GM11168 (cell line): ENCODE results near the gene PDE1C.

Source experiments
- in situ Hi-C: fragments of 300-500 bp; cut with MboI; formaldehyde crosslinking; loops from one replicate; pipeline ENCODE4 v1.12.0; 2022; ENCODE audit warnings: low sequenced_read_pairs; ENCODE audit not compliant: unreplicated experiment

PDE1C gene

GRCh38 chr7:32047801-32048200 is 22.4 kb downstream of the PDE1C start:
- in situ Hi-C loops, result no loop called here

DNA sequence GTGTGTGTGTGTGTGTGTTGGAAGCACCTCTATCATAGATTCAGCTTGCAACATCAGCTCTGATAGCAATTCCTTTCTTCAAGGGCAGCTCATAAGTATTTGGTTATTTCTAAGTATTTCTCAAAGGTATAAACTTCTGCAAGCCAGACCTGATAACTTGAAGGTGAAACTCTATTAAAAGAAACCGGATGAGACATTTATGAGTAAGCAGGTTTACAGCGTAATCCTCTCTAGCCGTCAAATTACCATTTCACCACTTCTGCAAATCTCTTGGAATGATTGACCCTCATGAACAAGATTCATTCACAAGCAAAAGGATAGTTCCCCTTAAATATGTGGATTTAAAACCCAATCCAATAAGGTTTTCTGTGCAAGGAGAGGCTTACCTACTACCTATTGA is 23.1 kb downstream of the PDE1C start:
- in situ Hi-C loops, result no loop called here

GRCh38 chr7:32045228-32045627 is 25.0 kb downstream of the PDE1C start:
- in situ Hi-C loops, result no loop called here

- in situ Hi-C loops, result no loop called here
Measured at GRCh38 chr7:32044739-32045138, 25.5 kb downstream of the PDE1C start.

DNA sequence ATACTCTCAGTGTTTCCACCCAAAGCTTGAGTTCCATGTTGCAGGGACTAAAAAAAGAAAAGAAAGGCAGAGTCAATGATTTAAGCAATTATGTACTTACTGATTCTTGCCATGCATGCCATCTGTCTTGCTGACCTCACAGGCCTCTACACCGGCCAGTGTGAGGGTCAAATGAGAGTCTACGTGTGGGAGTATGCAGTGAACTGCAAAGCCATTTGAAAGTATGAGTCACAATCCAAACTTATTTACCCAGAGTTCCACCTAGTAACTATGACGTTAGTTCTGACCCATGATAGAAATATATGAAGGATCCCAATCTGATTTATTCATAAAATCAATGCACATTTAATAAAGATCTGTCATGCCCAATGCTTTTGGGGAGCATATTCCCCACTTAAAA is 26.5 kb downstream of the PDE1C start:
- in situ Hi-C loops, result no loop called here

DNA sequence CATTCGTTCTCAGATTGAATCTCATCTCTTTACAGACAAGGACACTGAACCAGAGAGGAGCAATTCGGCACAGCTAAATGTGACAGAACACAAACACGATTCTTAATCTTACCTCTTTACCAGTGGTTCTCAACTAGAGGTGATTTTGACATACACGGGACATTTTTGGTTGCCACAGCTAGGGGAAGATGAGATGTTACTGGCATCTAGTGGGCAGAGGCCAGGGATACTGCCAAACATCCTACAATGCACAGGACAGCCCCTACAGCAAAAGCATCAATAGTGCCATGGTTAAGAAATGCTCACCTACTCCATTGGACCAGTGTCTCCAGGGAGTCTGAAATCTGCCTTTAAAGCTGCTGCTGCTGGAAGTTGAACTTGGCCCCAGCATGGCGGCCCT is 27.3 kb downstream of the PDE1C start:
- in situ Hi-C loops, result no loop called here

DNA sequence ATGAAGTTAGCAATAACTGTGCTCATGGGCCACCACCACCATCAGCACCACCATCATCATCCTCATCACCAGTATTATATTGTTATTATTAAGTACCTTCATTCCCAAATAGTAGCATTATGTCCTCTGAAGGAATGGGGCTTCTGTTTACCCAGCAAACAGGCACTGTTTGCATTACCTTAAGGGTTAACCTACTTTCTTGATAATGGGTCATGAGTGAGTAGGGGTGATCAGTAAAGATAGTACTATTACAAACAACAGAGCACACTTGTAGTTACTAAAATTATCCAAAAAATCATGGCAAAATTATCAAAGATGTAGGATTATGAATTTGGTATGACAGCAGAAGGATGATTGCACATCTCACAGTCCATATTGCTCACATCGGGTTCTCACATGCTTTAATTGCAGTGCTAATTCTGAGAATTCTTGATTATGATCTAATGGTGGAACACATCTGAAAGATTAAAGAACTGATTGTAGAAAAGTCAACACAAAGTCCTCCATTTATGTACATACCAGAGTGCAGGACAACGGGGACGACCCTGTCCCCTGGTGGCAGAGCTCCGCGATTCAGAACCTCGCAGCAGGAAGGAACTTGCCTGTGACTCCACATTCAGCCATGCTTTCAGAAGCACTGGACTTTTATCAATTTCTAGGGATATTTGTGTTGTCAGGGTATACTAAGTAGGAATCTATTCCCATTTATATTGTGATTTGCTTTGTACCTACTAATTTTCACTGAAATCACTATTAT is 31.0 kb downstream of the PDE1C start:
- in situ Hi-C loops, result no loop called here

GRCh38 chr7:32037650-32038198 is 32.5 kb downstream of the PDE1C start:
- in situ Hi-C loops, result no loop called here

GRCh38 chr7:32036557-32036956 is 33.6 kb downstream of the PDE1C start:
- in situ Hi-C loops, result no loop called here

DNA sequence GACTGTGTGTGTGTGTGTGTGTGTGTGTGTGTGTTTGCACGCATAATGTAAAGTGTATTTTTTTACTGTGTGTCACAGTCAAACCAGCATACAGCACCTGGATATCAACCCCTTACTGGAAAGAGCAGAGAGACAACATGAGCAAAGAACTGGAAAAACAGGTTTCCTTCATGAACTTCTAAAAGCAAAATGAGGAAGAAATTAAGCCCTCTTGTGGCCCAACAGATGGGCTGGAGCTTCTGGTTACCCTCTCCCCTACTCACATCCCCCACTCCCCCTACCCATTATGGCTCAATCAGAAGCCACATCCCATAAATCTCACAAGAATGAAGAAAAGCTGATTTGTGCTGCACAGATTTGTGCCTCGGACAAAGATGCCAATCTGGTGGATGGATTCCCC is 36.2 kb downstream of the PDE1C start:
- in situ Hi-C loops, result no loop called here

- in situ Hi-C loops, result no loop called here
Measured at GRCh38 chr7:32033006-32033405, 37.2 kb downstream of the PDE1C start.

DNA sequence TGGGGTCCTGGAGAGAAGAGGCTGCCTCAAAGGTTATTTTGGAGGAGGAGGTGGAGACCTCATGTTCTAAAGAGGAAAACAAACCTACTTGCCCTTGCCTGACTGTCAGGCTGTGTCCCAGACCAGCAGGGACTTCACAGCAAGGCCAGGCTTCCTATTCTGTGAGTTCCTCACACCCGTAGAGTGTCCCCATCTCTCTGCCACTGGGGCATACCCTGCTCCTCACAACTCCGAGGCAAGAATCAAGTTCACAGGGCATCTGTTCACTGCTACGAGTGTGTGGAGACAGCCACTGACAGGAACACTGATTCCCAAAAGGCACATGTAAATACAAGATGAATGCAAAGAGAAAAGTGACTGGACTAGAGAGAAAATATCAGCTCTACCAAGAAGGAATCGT is 38.0 kb downstream of the PDE1C start:
- in situ Hi-C loops, result no loop called here

- in situ Hi-C loops, result no loop called here
Measured at GRCh38 chr7:32030904-32031692, 39.1 kb downstream of the PDE1C start.

- in situ Hi-C loops, result no loop called here
Measured at GRCh38 chr7:32026083-32026425, 44.2 kb downstream of the PDE1C start.

DNA sequence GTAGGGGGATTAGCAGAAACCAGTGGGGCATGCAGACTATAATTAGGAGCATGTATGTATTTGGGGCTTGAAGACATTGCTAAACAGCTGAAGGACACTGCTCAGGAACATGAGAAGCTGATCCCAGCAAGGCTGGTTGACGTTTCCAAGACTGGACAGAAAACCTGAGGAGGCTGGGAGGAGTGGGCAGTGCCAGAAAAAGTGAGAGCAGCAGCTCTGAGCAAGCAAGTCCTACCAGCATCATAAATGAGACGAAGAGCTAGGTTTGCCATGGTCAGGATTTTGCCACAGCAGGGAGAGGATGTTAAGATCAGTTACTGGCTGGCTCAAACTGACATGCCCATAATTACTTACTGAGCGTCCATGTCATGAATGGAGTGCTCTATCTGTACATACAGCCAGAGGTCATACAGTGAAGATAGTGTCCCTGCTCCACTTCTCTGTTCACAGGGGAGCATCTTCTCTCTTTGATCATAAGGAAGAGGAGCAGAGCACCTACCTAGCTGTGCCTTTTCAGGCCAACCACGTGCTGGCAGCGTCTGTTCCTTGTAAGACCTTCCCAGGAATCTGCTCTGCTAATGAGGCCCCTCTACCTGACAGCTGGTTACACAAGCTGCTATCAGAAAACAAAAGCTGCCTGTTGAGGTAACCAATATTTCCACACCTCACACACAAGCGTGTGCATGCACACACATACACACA is 44.7 kb downstream of the PDE1C start:
- in situ Hi-C loops, result no loop called here

- in situ Hi-C loops, result no loop called here
Measured at GRCh38 chr7:32023376-32023775, 46.8 kb downstream of the PDE1C start.

DNA sequence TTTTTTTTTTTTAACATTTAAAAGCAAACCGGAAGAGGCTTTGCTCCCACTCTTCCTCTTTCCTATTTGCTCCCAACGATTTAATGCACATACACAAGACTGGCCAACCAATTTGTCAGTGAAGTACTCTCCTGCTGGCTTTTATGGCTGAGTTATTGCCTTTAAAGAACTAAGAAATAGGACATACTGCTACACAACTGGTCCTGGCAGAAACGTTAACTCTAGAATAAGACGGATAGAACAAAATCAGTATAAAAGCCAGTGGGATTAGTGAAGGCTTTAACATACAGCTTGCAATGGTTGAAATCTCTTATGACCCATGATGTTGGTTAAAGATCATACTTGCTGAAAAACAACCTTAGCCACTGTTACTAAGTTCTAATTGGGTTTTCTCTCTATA is 47.2 kb downstream of the PDE1C start:
- in situ Hi-C loops, result no loop called here

DNA sequence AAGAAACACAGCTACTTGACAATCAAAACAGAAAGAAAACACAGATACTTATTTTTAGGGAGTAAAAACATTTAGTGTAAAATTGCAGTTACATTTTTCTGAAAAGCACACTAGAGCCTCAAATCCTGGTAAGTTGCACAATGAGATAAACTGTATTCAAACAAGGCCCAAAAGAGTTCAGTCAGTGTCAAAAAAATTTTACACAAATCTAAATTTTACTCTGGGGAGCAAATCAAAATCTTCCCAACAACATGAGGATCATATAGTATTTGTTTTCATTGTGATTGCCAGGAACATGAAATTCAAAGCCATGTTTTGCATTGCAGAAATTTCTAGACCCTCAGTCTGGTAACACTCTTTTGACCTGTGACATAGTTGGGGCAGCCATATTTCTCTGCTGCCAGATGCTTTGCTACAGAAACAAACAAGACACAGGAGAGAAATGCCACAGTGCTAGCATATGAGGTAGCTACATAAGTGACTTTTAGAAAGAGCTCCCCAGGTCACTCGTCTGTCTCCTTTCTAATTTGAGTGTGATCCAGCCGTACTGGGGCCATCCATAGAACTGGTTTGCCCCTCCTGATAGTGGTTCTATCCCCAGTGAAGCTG is 49.6 kb downstream of the PDE1C start:
- in situ Hi-C loops, result no loop called here

DNA sequence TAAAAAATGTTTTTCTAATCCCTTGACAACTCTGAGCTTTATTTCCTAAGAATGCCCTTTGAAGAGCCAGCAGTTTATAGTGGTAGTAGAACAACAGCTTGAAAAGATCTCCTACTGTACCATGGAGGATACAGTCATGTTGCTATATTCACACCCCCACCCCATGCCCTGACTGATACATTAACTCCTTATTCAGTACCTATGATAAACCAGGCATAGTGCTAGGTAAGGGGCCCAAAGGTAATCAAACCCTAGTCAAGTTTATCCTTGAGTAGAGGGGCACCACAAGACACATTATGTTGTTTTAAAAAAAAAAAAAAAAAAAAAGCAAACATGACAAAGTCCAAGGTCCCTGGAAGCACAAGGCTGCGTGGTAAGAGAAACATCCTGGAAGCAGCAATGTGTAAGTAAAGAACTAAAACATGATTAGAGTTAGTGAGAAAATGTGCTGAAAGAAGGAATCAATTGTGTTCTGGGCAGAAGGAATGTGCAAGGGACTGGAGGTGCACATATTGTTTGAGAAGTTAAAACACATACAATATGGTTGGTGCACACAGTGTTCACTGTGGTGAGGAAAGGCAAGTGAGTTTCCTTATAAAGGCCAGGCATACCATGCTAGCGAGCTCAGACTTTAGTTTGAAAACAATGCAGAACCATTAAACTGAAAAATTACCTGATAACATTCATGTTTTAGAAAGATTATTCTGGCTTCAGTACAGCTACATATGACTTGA is 51.2 kb downstream of the PDE1C start:
- in situ Hi-C loops, result no loop called here

DNA sequence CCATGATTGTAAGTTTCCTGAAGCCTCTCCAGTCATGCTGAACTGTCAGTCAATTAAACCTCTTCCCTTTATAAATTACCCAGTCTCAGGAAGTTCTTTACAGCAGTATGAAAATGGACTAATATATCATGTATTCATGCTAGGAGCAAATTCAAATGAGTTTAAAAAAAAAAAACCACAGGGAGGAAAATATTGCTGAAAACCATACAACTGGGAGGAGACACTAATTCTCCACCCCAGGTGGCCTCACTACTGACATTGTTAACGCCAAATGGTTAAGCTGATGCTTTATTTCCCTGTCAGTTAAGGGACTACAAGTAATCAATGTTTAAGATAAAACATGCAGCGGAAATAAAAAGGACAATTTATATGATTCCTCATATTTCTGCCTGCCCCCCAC is 55.1 kb downstream of the PDE1C start:
- in situ Hi-C loops, result no loop called here
